Measurements from ENCODE around the gene NEK9.

DNA sequence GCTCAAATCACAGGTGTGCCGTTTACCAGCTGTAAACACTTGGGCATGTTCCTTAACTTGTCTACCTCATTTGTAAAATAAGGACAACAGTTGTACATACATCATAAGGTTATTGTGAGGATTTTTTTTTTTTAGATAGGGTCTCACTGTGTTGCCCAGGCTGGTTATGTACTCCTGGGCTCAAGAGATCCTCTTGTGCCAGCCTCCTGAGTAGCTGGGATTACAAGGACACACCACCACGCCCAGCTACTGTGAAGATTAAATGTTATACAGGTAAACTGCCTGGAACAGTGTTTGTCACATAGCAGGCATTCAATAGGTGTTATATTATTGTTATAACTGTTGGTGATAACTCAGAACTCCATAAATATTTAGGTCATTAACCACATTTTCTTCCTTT is 36.8 kb upstream of the NEK9 start:
- TF ChIP-seq CTCF (IDR thresholded peaks at IDR 0.05) (no peak), EZH2 (IDR thresholded peaks at IDR 0.05; ENCODE audit: borderline replicate concordance, insufficient read depth, low read depth, low read length, poor library complexity, severe bottlenecking) (no peak)

All from B cell (primary cell).